ENCODE data around the gene CIAO1. TPM values are rescaled to one million over a fixed set of nuclear protein-coding genes. Genes with fewer than 3 reads are reported as not detected.

Gene CIAO1
- total RNA-seq, 1 donor from 2014 or later: 58.6 TPM

GRCh38 chr2:96320728-96321622 lies 55.0 kb downstream of the CIAO1 start:
- H3K27ac ChIP-seq (ENCODE audit: low read depth, low read length): no peak overlapping the region
- Mint-ChIP-seq H3K27me3 (ENCODE audit: low read depth, unreplicated experiment) (peaks cover 46% of the 10 kb centered on the region), H3K4me1 (ENCODE audit: low read depth, unreplicated experiment) (peaks cover 1% of the 10 kb centered on the region), H3K9me3 (ENCODE audit: unreplicated experiment) (peaks cover 3% of the 10 kb centered on the region), H3K4me3 (ENCODE audit: unreplicated experiment) (peak overlapping the region; percentile 88), H3K36me3 (ENCODE audit: low read depth, unreplicated experiment) (peaks cover 2% of the 10 kb centered on the region), H3K27ac (ENCODE audit: unreplicated experiment) (peak overlapping the region; percentile 43)
- peak overlapping the region; percentile 73 for H3K4me3 ChIP-seq (ENCODE audit: insufficient read depth, low read depth, low read length)
- H3K27me3 ChIP-seq (ENCODE audit: insufficient read depth, low read length): peaks cover 15% of the 10 kb centered on the region
- TF ChIP-seq EZH2 (IDR thresholded peaks at IDR 0.05; ENCODE audit: insufficient read depth, low read length): no peak
- TF ChIP-seq, protein P1, sequence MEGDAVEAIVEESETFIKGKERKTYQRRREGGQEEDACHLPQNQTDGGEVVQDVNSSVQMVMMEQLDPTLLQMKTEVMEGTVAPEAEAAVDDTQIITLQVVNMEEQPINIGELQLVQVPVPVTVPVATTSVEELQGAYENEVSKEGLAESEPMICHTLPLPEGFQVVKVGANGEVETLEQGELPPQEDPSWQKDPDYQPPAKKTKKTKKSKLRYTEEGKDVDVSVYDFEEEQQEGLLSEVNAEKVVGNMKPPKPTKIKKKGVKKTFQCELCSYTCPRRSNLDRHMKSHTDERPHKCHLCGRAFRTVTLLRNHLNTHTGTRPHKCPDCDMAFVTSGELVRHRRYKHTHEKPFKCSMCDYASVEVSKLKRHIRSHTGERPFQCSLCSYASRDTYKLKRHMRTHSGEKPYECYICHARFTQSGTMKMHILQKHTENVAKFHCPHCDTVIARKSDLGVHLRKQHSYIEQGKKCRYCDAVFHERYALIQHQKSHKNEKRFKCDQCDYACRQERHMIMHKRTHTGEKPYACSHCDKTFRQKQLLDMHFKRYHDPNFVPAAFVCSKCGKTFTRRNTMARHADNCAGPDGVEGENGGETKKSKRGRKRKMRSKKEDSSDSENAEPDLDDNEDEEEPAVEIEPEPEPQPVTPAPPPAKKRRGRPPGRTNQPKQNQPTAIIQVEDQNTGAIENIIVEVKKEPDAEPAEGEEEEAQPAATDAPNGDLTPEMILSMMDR (IDR thresholded peaks at IDR 0.05; ENCODE audit: insufficient read depth, low read depth, low read length): no peak
- no peak for FAIRE-seq
- H3K4me2 ChIP-seq (ENCODE audit: low read length): peak overlapping the region; percentile 97
- H4K20me1 ChIP-seq (ENCODE audit: insufficient read depth, low read length): no peaks in the 10 kb centered on the region
- peak overlapping the region; percentile 62 for H3K9ac ChIP-seq (ENCODE audit: low read length)
- H2AFZ ChIP-seq (ENCODE audit: low read depth, low read length): peak overlapping the region; percentile 96
- peaks cover 18% of the 10 kb centered on the region for H3K4me1 ChIP-seq (ENCODE audit: insufficient read depth, low read length)
- DNase-seq (ENCODE audit: low read depth): no peak
- H3K9me3 ChIP-seq (ENCODE audit: insufficient read depth, low read depth, low read length): no peaks in the 10 kb centered on the region
- H3K36me3 ChIP-seq (ENCODE audit: insufficient read depth, low read length): no peaks in the 10 kb centered on the region
- no peaks in the 10 kb centered on the region for H3K79me2 ChIP-seq (ENCODE audit: insufficient read depth, low read length)

Other genes with a start within 250 kb of the CIAO1 start
- gene GPAT2, start 231.3 kb upstream of the CIAO1 start, total RNA-seq: 0.27 TPM in 1 of 2 replicates, not detected in the other
- not detected in 2 replicates for gene ADRA2B, start 149.7 kb upstream of the CIAO1 start, total RNA-seq
- not detected in 2 replicates for gene ASTL, start 127.7 kb upstream of the CIAO1 start, total RNA-seq
- gene DUSP2, start 120.8 kb upstream of the CIAO1 start, total RNA-seq: 0.84 and 0.95 TPM in 2 replicates
- gene STARD7, start 57.4 kb upstream of the CIAO1 start, total RNA-seq: 101 and 103 TPM in 2 replicates
- 41.7 and 45.5 TPM in 2 replicates for gene TMEM127, start 228 bp upstream of the CIAO1 start, total RNA-seq
- gene SNRNP200, start 39.3 kb downstream of the CIAO1 start, total RNA-seq: 97.3 and 101 TPM in 2 replicates
- 0.10 and 0.45 TPM in 2 replicates for gene ITPRIPL1, start 59.1 kb downstream of the CIAO1 start, total RNA-seq
- gene NCAPH, start 69.5 kb downstream of the CIAO1 start, total RNA-seq: 2.5 and 2.8 TPM in 2 replicates
- 0.34 and 0.38 TPM in 2 replicates for gene NEURL3, start 239.1 kb downstream of the CIAO1 start, total RNA-seq

All from astrocyte (in vitro differentiated cells and primary cell).